ENCODE measurements around the gene PHF8. TPM values are rescaled to one million over a fixed set of nuclear protein-coding genes. Genes with fewer than 3 reads are reported as not detected.

PHF8 gene
- total and polyA plus RNA-seq, 2 experiments from 2014 or later, result 11.1 to 19.6 TPM

DNA sequence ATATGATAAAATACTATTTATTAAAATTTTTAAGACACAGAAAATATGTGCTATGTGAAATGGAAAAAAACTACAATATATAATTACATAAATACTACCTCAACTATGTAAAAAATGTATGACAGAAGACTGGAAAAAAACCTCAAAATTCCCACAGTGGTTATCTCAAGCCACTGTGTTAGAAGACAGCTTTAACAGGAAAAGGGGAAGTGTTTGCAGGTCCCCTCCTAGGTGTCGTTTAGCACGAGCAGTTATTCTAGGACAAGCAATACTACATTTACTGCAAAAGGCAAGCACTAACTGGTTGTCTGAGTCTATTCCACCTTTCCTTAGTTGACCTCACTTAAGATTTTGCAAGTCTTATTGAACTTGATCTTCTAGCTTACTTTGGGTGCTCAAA is 44.9 kb upstream of the PHF8 start:
- no peaks in the 10 kb centered on the region for H3K36me3 ChIP-seq (replicated peaks; ENCODE audit: insufficient read depth, low read depth)
- no peak overlapping the region for H3K27ac ChIP-seq
- no peaks in the 10 kb centered on the region for H4K20me1 ChIP-seq (ENCODE audit: insufficient read depth, poor library complexity, severe bottlenecking)
- no peaks in the 10 kb centered on the region for H3K79me2 ChIP-seq
- H3K9me2 ChIP-seq (replicated peaks; ENCODE audit: insufficient read depth), result no peaks in the 10 kb centered on the region
- H3K4me2 ChIP-seq, result no peak overlapping the region
- H3K4me1 ChIP-seq (ENCODE audit: insufficient read depth), result no peaks in the 10 kb centered on the region
- no peak overlapping the region for H2AFZ ChIP-seq
- TF ChIP-seq EZH2 (IDR thresholded peaks at IDR 0.05; ENCODE audit: borderline replicate concordance) (no peak), EZH2phosphoT487 (IDR thresholded peaks at IDR 0.05; ENCODE audit: low read depth, severe bottlenecking, unreplicated experiment) (no peak)
- TF ChIP-seq, protein P1, sequence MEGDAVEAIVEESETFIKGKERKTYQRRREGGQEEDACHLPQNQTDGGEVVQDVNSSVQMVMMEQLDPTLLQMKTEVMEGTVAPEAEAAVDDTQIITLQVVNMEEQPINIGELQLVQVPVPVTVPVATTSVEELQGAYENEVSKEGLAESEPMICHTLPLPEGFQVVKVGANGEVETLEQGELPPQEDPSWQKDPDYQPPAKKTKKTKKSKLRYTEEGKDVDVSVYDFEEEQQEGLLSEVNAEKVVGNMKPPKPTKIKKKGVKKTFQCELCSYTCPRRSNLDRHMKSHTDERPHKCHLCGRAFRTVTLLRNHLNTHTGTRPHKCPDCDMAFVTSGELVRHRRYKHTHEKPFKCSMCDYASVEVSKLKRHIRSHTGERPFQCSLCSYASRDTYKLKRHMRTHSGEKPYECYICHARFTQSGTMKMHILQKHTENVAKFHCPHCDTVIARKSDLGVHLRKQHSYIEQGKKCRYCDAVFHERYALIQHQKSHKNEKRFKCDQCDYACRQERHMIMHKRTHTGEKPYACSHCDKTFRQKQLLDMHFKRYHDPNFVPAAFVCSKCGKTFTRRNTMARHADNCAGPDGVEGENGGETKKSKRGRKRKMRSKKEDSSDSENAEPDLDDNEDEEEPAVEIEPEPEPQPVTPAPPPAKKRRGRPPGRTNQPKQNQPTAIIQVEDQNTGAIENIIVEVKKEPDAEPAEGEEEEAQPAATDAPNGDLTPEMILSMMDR (IDR thresholded peaks at IDR 0.05; ENCODE audit: poor library complexity), result no peak
- no peaks in the 10 kb centered on the region for H3K9me3 ChIP-seq (ENCODE audit: low read depth)
- H3K27me3 ChIP-seq, result no peaks in the 10 kb centered on the region
- DNase-seq (ENCODE audit: low spot score), result no peak
- 83% methylated on average over 2 of the region's 2 CpGs for WGBS (ENCODE audit: low lambda C conversion rate, missing lambda C conversion rate)
- no peak overlapping the region for H3K4me3 ChIP-seq

GRCh38 chrX:54087661-54088060 is 43.4 kb upstream of the PHF8 start:
- H3K4me3 ChIP-seq, result no peak overlapping the region
- H3K27ac ChIP-seq, result no peak overlapping the region
- H3K27me3 ChIP-seq, result no peaks in the 10 kb centered on the region
- no peaks in the 10 kb centered on the region for H4K20me1 ChIP-seq (ENCODE audit: insufficient read depth, poor library complexity, severe bottlenecking)
- H3K9me2 ChIP-seq (replicated peaks; ENCODE audit: insufficient read depth), result no peaks in the 10 kb centered on the region
- H3K9me3 ChIP-seq (ENCODE audit: low read depth), result no peaks in the 10 kb centered on the region
- no peak overlapping the region for H3K4me2 ChIP-seq
- H3K79me2 ChIP-seq, result no peaks in the 10 kb centered on the region
- no peak overlapping the region for H2AFZ ChIP-seq
- TF ChIP-seq EZH2 (IDR thresholded peaks at IDR 0.05; ENCODE audit: borderline replicate concordance), result no peak
- no peaks in the 10 kb centered on the region for H3K4me1 ChIP-seq (ENCODE audit: insufficient read depth)
- 76% methylated on average over 4 of the region's 4 CpGs for WGBS (ENCODE audit: low lambda C conversion rate, missing lambda C conversion rate)
- no peaks in the 10 kb centered on the region for H3K36me3 ChIP-seq (replicated peaks; ENCODE audit: insufficient read depth, low read depth)
- no peak for DNase-seq (ENCODE audit: low spot score)

DNA sequence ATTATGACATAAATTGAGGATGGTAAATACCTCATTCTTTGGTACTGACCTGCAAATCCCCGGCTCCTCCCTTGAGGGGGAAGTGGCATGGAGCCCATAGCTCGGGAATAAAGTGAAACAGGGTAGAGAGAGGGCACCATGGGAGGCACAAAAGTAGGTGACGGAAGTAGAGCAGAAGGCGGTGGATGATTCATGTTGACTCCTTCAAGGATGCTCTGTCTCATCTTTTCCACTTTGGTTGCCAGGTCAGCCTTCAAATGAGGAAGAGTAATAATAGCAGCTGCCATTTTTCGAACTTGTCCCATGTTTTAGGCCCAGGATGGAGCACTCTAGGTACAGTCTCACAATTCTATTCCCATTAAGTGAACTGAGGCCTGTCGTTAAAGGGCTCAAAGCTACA is 41.4 kb upstream of the PHF8 start:
- no peak for TF ChIP-seq EZH2phosphoT487 (IDR thresholded peaks at IDR 0.05; ENCODE audit: low read depth, severe bottlenecking, unreplicated experiment)
- TF ChIP-seq, protein P1 (IDR thresholded peaks at IDR 0.05; ENCODE audit: poor library complexity), result no peak
- TF ChIP-seq EZH2 (IDR thresholded peaks at IDR 0.05; ENCODE audit: borderline replicate concordance), result no peak
- H3K9me2 ChIP-seq (replicated peaks; ENCODE audit: insufficient read depth), result no peaks in the 10 kb centered on the region
- no peaks in the 10 kb centered on the region for H4K20me1 ChIP-seq (ENCODE audit: insufficient read depth, poor library complexity, severe bottlenecking)
- no peak overlapping the region for H3K4me2 ChIP-seq
- no peak overlapping the region for H3K4me3 ChIP-seq
- H3K4me1 ChIP-seq (ENCODE audit: insufficient read depth), result no peaks in the 10 kb centered on the region
- no peaks in the 10 kb centered on the region for H3K36me3 ChIP-seq (replicated peaks; ENCODE audit: insufficient read depth, low read depth)
- DNase-seq (ENCODE audit: low spot score), result no peak
- no peaks in the 10 kb centered on the region for H3K27me3 ChIP-seq
- H3K9me3 ChIP-seq (ENCODE audit: low read depth), result no peaks in the 10 kb centered on the region
- no peak overlapping the region for H2AFZ ChIP-seq
- no peaks in the 10 kb centered on the region for H3K79me2 ChIP-seq
- WGBS (ENCODE audit: low lambda C conversion rate, missing lambda C conversion rate), result 76% methylated on average over 6 of the region's 6 CpGs
- no peak overlapping the region for H3K27ac ChIP-seq

GRCh38 chrX:54076903-54077302 is 32.6 kb upstream of the PHF8 start:
- 81% methylated on average over 2 of the region's 2 CpGs for WGBS (ENCODE audit: low lambda C conversion rate, missing lambda C conversion rate)
- Histone ChIP-seq H3K9me2 (replicated peaks; ENCODE audit: insufficient read depth) (no peaks in the 10 kb centered on the region), H3K4me3 (no peak overlapping the region), H3K27me3 (no peaks in the 10 kb centered on the region), H3K9me3 (ENCODE audit: low read depth) (no peaks in the 10 kb centered on the region), H3K4me1 (ENCODE audit: insufficient read depth) (no peaks in the 10 kb centered on the region), H4K20me1 (ENCODE audit: insufficient read depth, poor library complexity, severe bottlenecking) (no peaks in the 10 kb centered on the region), H3K27ac (no peak overlapping the region), H3K79me2 (no peaks in the 10 kb centered on the region), H3K4me2 (no peak overlapping the region), H3K36me3 (replicated peaks; ENCODE audit: insufficient read depth, low read depth) (no peaks in the 10 kb centered on the region), H2AFZ (no peak overlapping the region)
- DNase-seq (ENCODE audit: low spot score), result no peak
- TF ChIP-seq EZH2 (IDR thresholded peaks at IDR 0.05; ENCODE audit: borderline replicate concordance) (no peak), EZH2phosphoT487 (IDR thresholded peaks at IDR 0.05; ENCODE audit: low read depth, severe bottlenecking, unreplicated experiment) (no peak)
- TF ChIP-seq, protein P1 (IDR thresholded peaks at IDR 0.05; ENCODE audit: poor library complexity), result no peak

All from hepatocyte (in vitro differentiated cells).